Suprapubic skin (tissue), 4 donors: ENCODE results near the gene HIGD1C. TPM values are rescaled to one million over a fixed set of nuclear protein-coding genes. Genes with fewer than 3 reads are reported as not detected.
A peak's percentile ranks its signal among the peaks of the same experiment; 100 is the strongest.

ENCODE experiments used
- DNase-seq, 2 donors: peaks; one replicate each; pipeline ENCODE4 v3.0.0-alpha.2; 2019; ENCODE audit warnings: low spot score in 2 of 2
- H3K27ac ChIP-seq: fragments of 200-600 bp; sonication (generic); one replicate; pipeline ENCODE4 v1.5.1; 2019
- H3K27me3 ChIP-seq: fragments of 200-600 bp; sonication (generic); one replicate; pipeline ENCODE4 v1.5.1; 2019
- H3K36me3 ChIP-seq: fragments of 200-600 bp; sonication (generic); one replicate; pipeline ENCODE4 v1.5.1; 2019
- H3K4me1 ChIP-seq: fragments of 200-600 bp; sonication (generic); one replicate; pipeline ENCODE4 v1.5.1; 2019
- H3K4me3 ChIP-seq: fragments of 200-600 bp; sonication (generic); one replicate; pipeline ENCODE4 v1.5.1; 2019; ENCODE audit warnings: mild to moderate bottlenecking
- H3K9me3 ChIP-seq: fragments of 200-600 bp; sonication (generic); one replicate; pipeline ENCODE4 v1.5.1; 2019
- CTCF ChIP-seq, 2 donors: fragments of 200-600 bp in 1 of 2; fragments of 450-650 bp in 1 of 2; sonication (generic) in 1 of 2; IDR thresholded peaks; one replicate each; pipeline ENCODE4 v1.5.1; 2016 to 2019; ENCODE audit warnings: antibody characterized with exemption in 2 of 2, mild to moderate bottlenecking in 1 of 2, moderate library complexity in 1 of 2
- EP300 ChIP-seq: sonication (generic); formaldehyde crosslinking; IDR thresholded peaks from one replicate; pipeline ENCODE4 v1.6.1; 2017; ENCODE audit warnings: antibody characterized with exemption
- POLR2A ChIP-seq, 2 donors: fragments of 450-650 bp; IDR thresholded peaks; one replicate each; pipeline ENCODE4 v1.6.1; 2017; ENCODE audit warnings: antibody characterized with exemption in 2 of 2, mild to moderate bottlenecking in 2 of 2, moderate library complexity in 2 of 2
- POLR2AphosphoS5 ChIP-seq, 3 donors: sonication (generic); formaldehyde crosslinking; IDR thresholded peaks; one replicate each; pipeline ENCODE4 v1.6.1; 2017; ENCODE audit warnings: antibody characterized with exemption in 3 of 3
- WGBS: methylation state at CpG from one replicate; pipeline ENCODE4 v1.1.5; 2018; 5-methylcytosine and 5-hydroxymethylcytosine counted together
- total RNA-seq, 4 donors: library from RNA; depleted of rRNA; stranded (reverse); fragments of >200 nt; gene quantifications; one replicate each; pipeline ENCODE4 v1.1.0, GENCODE V29; 2016

HIGD1C gene
- total RNA-seq, 4 donors from 2014 or later, result not detected

- 91% methylated on average over 1 of the region's 1 CpG for WGBS
- Histone ChIP-seq H3K36me3 (peaks cover 75% of the 10 kb centered on the region), H3K4me1 (no peaks in the 10 kb centered on the region), H3K4me3 (no peak overlapping the region), H3K27me3 (no peaks in the 10 kb centered on the region), H3K9me3 (no peaks in the 10 kb centered on the region), H3K27ac (no peak overlapping the region)
- TF ChIP-seq POLR2A (IDR thresholded peaks at IDR 0.05) (no peak), CTCF (IDR thresholded peaks at IDR 0.05) (no peak), POLR2AphosphoS5 (IDR thresholded peaks at IDR 0.05) (no peak), EP300 (no peak)
- DNase-seq, result no peak
Measured at GRCh38 chr12:51001799-51002198, 49.5 kb downstream of the HIGD1C start.

GRCh38 chr12:51004504-51004903, 52.2 kb downstream of the HIGD1C start:
- no peaks in the 10 kb centered on the region for H3K27me3 ChIP-seq
- H3K36me3 ChIP-seq, result peaks cover 76% of the 10 kb centered on the region
- 79% methylated on average over 6 of the region's 6 CpGs for WGBS
- H3K4me1 ChIP-seq, result peaks cover 2% of the 10 kb centered on the region
- H3K4me3 ChIP-seq, result no peak overlapping the region
- H3K27ac ChIP-seq, result no peak overlapping the region
- TF ChIP-seq POLR2AphosphoS5 (IDR thresholded peaks at IDR 0.05) (no peak), CTCF (IDR thresholded peaks at IDR 0.05) (no peak), EP300 (no peak), POLR2A (IDR thresholded peaks at IDR 0.05) (no peak)
- no peaks in the 10 kb centered on the region for H3K9me3 ChIP-seq
- DNase-seq, result no peak

GRCh38 chr12:51005030-51005429, 52.7 kb downstream of the HIGD1C start:
- peak overlapping the region; percentile 16 for H3K27ac ChIP-seq
- peaks cover 70% of the 10 kb centered on the region for H3K36me3 ChIP-seq

GRCh38 chr12:51005671-51006070, 53.3 kb downstream of the HIGD1C start:
- peaks cover 64% of the 10 kb centered on the region for H3K36me3 ChIP-seq
- peaks cover 5% of the 10 kb centered on the region for H3K4me1 ChIP-seq
- 75% methylated on average over 3 of the region's 3 CpGs for WGBS
- TF ChIP-seq EP300 (no peak), POLR2AphosphoS5 (IDR thresholded peaks at IDR 0.05) (no peak), CTCF (IDR thresholded peaks at IDR 0.05) (no peak), POLR2A (IDR thresholded peaks at IDR 0.05) (no peak)
- H3K4me3 ChIP-seq, result no peak overlapping the region
- H3K27me3 ChIP-seq, result no peaks in the 10 kb centered on the region
- H3K9me3 ChIP-seq, result no peaks in the 10 kb centered on the region
- peak overlapping the region; percentile 16 for H3K27ac ChIP-seq
- DNase-seq, result no peak

More at GRCh38 chr12:51005030-51005429, 52.7 kb downstream of the HIGD1C start:
- Histone ChIP-seq H3K27me3 (no peaks in the 10 kb centered on the region), H3K9me3 (no peaks in the 10 kb centered on the region), H3K4me1 (peaks cover 5% of the 10 kb centered on the region), H3K4me3 (no peak overlapping the region)
- 89% methylated on average over 3 of the region's 3 CpGs for WGBS
- TF ChIP-seq POLR2AphosphoS5 (IDR thresholded peaks at IDR 0.05) (no peak), CTCF (IDR thresholded peaks at IDR 0.05) (no peak), POLR2A (IDR thresholded peaks at IDR 0.05) (no peak), EP300 (no peak)
- no peak for DNase-seq

GRCh38 chr12:51008329-51009055, 56.1 kb downstream of the HIGD1C start:
- H3K4me3 ChIP-seq, result peak overlapping the region; percentile 15
- TF ChIP-seq EP300, result no peak
- no peak for TF ChIP-seq CTCF (IDR thresholded peaks at IDR 0.05)
- no peak for TF ChIP-seq POLR2A (IDR thresholded peaks at IDR 0.05)
- TF ChIP-seq POLR2AphosphoS5 (IDR thresholded peaks at IDR 0.05), result no peak
- peaks cover 23% of the 10 kb centered on the region for H3K4me1 ChIP-seq
- DNase-seq, result no peak
- H3K27ac ChIP-seq, result peak overlapping the region; percentile 33
- WGBS, result 96% methylated on average over 1 of the region's 1 CpG
- H3K36me3 ChIP-seq, result peaks cover 43% of the 10 kb centered on the region
- H3K9me3 ChIP-seq, result no peaks in the 10 kb centered on the region
- H3K27me3 ChIP-seq, result no peaks in the 10 kb centered on the region
